Erythroblast (primary cell): ENCODE measurements around the gene MRPS10.

Experiments used
- GATA1 ChIP-seq: IDR thresholded peaks from 2 replicates; pipeline ENCODE4 v1.6.1; 2011; ENCODE audit warnings: low read depth, mild to moderate bottlenecking, control low read depth, low read length, moderate library complexity
- POLR2A ChIP-seq: IDR thresholded peaks from 2 replicates; pipeline ENCODE4 v1.6.1; 2011; ENCODE audit warnings: mild to moderate bottlenecking, low read length

DNA sequence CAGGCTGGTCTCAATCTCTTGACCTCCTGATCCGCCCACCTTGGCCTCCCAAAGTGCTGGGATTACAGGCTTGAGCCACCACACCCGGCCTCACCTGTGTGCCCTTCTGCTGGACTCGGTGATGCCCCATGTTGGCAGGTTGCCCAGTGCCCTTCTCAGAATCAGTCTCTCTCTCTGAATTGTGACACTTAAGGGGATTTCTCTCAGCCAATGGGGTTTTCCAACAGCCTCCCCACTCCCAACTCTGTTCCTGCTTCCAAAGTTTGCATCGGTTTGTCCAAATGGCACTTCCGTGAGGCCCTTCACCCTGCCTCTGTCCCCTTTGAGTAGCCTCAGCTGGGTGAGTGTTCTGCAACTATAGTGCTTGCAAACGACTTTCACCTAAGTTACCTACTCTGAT, 3.1 kb upstream of the MRPS10 start:
- TF ChIP-seq POLR2A: no peak
- TF ChIP-seq GATA1: no peak
